ENCODE data around the gene MRPL36.
"Not testable (repeated sequence)": the region's sequence is repeated elsewhere in the genome, so short reads cannot be mapped to it uniquely, and the experiment has no call there.

MRPL36 gene

DNA sequence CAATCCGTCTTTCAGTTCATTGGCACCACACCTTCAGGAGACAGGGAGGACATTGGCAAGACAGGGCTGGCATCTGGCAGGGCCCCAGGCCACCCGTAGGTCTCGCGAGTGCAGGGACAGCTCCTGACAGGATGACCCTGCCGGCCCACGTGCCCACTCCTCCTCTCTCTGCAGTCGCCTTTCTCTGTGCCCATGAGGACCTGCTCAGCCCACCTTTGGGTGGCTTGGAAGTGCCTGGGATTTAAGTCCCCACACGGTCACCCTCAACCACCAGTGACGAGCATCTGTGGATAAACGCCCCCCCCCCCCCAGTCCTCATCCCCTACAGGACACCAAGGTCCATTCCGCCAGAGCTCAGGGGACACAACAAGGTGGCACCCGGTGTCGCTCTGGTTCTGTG is 4.1 kb downstream of the MRPL36 start:
- no peak for DNase-seq

- no peak for DNase-seq
These were observed 4.7 kb downstream of the MRPL36 start for GRCh38 chr5:1794901-1795290.

GRCh38 chr5:1793966-1794900 is 5.4 kb downstream of the MRPL36 start:
- DNase-seq, result no peak

DNA sequence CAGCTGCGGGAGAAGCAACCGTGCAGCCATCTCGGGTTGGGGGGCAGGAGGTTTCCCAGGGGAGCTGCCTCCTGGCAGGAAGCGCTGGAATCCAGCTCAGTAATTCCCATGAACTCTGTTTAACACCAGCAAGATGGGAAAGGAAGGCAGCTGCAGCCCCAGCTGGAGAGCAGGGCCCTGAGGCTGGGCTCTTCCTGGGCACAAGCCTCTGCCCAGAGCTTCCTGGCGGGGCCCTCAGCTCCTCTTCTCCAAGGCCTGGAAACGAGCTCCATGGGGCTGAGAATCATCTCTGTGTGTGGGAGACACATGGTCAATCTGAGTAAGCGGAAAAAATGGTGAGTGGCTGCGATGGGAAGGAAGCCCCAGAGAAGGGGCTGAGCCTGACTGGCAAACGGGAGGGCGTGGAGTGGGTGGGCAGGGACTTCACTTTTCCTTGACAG is 6.3 kb downstream of the MRPL36 start:
- DNase-seq, result no peak

GRCh38 chr5:1792842-1793266 is 6.8 kb downstream of the MRPL36 start:
- DNase-seq, result no peak

DNA sequence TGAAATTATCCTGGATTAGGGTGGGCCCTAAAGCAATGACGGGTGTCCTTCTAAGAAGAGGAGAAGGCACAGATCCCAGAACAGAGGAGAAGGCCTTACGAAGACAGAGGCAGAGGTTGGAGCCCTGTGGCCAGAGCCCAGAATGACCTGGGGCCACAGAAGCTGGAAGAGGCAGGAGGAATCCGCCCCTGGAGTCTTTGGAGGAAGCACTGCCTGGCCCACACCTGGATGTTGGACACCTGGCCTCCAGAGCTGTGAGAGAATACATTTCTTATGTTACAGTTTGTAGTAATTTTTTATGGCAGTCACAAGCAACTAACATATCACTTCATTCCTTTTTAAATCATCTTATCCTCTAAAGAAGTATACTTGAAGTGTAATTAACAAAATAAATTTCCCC is 8.5 kb downstream of the MRPL36 start:
- DNase-seq, result no peak

GRCh38 chr5:1789834-1790471 is 9.7 kb downstream of the MRPL36 start:
- DNase-seq, result no peak

- not testable (repeated sequence) for DNase-seq
These were observed 10.2 kb downstream of the MRPL36 start for GRCh38 chr5:1789438-1789833.

- no peak for DNase-seq
These were observed 10.8 kb downstream of the MRPL36 start for GRCh38 chr5:1788828-1789227.

GRCh38 chr5:1788200-1788599 is 11.4 kb downstream of the MRPL36 start:
- DNase-seq, result no peak

GRCh38 chr5:1787472-1788047 is 12.1 kb downstream of the MRPL36 start:
- no peak for DNase-seq

GRCh38 chr5:1786621-1787471 is 12.8 kb downstream of the MRPL36 start:
- DNase-seq, result no peak

DNA sequence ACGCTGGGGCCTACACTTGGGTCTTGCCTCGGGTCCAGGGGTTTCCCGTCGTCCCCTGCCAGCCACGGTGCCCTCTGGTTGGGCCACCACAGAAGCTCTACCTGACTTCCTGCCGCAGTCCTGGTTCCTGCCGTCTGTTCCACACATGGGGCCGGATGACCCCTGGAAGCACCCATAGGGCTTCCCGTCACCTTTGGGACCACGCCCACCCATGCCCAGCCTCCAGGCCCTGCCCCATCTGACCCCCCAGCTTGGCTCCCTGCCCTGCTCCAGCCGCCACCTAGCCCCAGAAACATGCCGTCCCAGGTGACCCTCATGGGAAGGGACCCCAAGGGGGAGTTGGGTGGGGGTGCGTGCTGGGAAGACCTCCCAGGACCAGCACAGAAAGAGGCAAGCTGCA is 13.7 kb downstream of the MRPL36 start:
- no peak for DNase-seq

- DNase-seq, result no peak
These were observed 14.6 kb downstream of the MRPL36 start for GRCh38 chr5:1785062-1785461.

- no peak for DNase-seq
These were observed 15.2 kb downstream of the MRPL36 start for GRCh38 chr5:1784197-1785050.

DNA sequence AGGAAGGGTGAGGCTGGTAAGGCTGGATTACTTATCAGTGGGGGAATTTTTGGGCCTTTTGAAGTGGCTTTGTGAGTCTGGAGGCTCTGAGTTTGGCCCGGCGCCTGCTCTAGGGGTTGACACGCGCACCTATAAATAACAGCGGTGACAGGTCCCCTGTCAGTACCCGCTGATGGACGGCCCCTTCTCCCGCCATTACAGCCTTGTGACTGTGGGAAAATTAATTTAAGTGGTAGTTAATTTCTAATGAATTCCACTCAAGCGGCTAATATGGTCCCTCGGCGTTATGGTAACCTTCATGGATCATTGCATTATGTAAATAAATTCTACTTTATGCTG is 16.5 kb downstream of the MRPL36 start:
- peak; percentile 53 for DNase-seq

DNA sequence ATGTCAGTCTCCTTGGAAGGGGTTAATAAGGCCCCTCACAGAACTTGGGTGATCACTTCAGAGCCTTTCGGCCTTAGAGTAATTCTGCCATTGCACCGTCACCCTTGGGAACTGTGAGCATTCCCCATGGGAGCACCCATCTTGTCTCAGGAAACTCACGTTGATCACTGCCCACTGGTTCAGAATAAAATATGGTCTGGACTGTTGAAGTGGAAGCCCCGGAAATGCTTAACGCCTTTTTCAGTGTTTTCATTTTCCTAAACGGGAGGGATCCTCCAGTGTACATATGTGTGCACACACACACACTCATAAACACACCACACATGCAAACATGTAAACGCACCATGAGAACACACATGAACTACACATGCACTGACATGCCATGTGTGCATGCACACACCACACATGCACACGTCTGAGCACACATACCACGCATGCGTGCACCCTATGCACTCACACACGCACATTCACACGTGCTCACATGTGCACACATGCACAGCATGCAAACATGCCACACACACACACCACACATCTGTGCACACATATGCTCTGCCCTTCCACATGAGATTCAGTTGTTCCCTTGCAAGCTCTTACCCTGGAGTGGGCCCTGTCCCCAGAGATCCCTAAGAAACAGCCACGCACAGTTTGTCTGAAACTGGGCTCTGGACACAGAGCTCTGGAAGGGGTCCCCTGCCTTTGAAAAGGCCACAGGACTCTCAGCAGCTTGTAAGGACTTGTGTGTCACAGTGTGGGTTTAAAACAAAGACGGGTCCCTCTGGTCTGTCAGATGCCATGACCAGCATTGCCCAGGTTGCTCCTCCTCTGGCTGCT is 17.0 kb downstream of the MRPL36 start:
- no peak for DNase-seq

DNA sequence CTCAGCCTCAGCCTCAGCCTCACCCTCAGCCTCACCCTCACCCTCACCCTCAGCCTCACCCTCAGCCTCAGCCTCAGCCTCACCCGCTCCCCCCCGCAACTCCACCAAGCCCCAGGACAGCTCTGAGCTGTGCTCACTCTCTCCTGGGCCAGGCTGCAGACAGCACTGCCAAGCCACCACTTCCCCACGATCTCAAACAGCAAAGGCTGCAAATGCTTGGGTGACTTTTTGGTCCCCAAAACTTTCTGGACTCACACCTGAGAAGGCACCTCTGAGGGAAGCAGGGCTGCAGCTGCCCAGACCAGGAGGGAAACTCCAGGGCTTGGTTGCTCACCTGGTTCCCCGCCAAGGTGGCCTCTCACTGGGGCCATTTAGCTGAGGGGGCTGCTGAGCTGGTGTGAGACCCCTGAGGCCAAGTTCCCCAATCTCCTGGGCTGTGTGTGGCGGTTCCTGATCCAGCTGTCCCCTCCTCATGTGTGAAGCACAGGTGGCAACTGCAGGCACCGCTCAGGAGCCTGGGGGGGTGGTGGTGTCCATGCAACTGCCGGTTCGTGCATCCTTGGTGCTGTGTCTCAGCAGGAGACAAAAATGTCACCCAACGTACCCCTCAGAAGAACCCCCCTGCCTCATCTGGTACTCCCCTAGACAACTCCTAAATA is 17.8 kb downstream of the MRPL36 start:
- DNase-seq, result no peak

- DNase-seq, result no peak
These were observed 18.5 kb downstream of the MRPL36 start for GRCh38 chr5:1781107-1781506.

DNA sequence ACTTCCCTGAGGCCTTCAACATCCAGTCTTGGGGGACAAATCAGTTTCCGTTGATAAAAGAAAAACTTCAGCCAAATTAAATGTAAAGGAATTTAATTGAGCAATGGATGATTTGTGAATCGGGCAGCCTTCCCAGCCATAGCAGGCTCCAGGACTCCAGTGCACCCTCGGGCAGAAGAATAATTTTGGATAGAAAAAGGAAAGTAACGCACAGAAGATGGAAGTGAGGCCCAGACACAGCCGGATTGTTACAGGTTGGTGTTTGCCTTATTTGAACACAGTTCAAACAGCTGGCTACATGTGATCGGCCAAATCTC is 19.1 kb downstream of the MRPL36 start:
- no peak for DNase-seq

Data from retina (tissue), 1 donor.